Astrocyte of the spinal cord (primary cell): Measurements from ENCODE around the gene DTNA.

Source experiments
- DNase-seq: peaks from one replicate; pipeline ENCODE4 v3.0.0; 2011; ENCODE audit warnings: low read depth, low spot score
- H3K4me3 ChIP-seq: 2 replicates; pipeline ENCODE4 v1.5.1; 2011; ENCODE audit warnings: low read depth, mild to moderate bottlenecking, low read length, moderate library complexity
- CTCF ChIP-seq: IDR thresholded peaks from 2 replicates; pipeline ENCODE4 v1.5.1; 2012; ENCODE audit warnings: low read depth, mild to moderate bottlenecking, low read length, inconsistent platforms
- in situ Hi-C: cut with HindIII; loops from 2 replicates; pipeline ENCODE4 v1.10.0; 2017; ENCODE audit warnings: low sequenced_read_pairs

DTNA gene

GRCh38 chr18:34884436-34884835, 174.3 kb downstream of the DTNA start:
- TF ChIP-seq CTCF: no peak
- in situ Hi-C loops: no loop called here
- no peak for DNase-seq
- no peak overlapping the region for H3K4me3 ChIP-seq

GRCh38 chr18:34886177-34886576, 176.1 kb downstream of the DTNA start:
- H3K4me3 ChIP-seq: no peak overlapping the region
- in situ Hi-C loops: no loop called here
- no peak for DNase-seq
- TF ChIP-seq CTCF: no peak

GRCh38 chr18:34887881-34888580, 177.9 kb downstream of the DTNA start:
- TF ChIP-seq CTCF: no peak
- H3K4me3 ChIP-seq: no peak overlapping the region
- no peak for DNase-seq
- in situ Hi-C loops: no loop called here

- H3K4me3 ChIP-seq: no peak overlapping the region
- TF ChIP-seq CTCF: no peak
- in situ Hi-C loops: no loop called here
These were observed 180.5 kb downstream of the DTNA start for GRCh38 chr18:34890486-34891085.

GRCh38 chr18:34892379-34892778, 182.3 kb downstream of the DTNA start:
- in situ Hi-C loops: no loop called here
- no peak overlapping the region for H3K4me3 ChIP-seq
- no peak for DNase-seq
- TF ChIP-seq CTCF: no peak

More at GRCh38 chr18:34890486-34891085, 180.5 kb downstream of the DTNA start:
- no peak for DNase-seq

GRCh38 chr18:34893239-34893638, 183.1 kb downstream of the DTNA start:
- no peak for DNase-seq
- TF ChIP-seq CTCF: no peak
- H3K4me3 ChIP-seq: no peak overlapping the region
- in situ Hi-C loops: no loop called here
